Neural progenitor cell (in vitro differentiated cells): ENCODE data around the gene NKX6-1.

Experiments used
- EZH2 ChIP-seq: fragments of 200-600 bp; sonication (generic); IDR thresholded peaks from 2 replicates; pipeline ENCODE4 v1.6.1; 2017; ENCODE audit warnings: antibody characterized with exemption, mild to moderate bottlenecking, moderate library complexity
- TF ChIP-seq, protein P1 (sequence below): fragments of 200-600 bp; sonication (generic); IDR thresholded peaks from 2 replicates; pipeline ENCODE4 v1.5.1; 2017; ENCODE audit warnings: antibody characterized with exemption, mild to moderate bottlenecking

DNA sequence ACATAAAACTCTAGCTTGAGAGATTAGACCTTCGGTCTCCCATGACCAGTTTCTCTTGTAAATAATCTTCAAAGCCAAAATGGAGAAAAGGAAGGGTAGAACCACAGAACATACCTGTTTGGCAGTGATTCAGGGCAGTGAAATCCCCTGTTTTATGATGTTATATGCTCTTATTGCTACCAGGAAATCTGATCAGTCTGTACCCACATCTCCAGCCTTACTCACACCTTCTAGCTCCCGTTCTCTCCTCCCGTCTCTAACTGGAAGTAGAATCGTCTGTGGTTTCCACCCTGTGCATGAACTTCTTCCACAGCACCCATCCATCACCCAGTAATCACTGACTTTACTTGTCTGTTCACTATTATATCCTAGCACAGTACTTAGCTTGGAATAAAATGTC is 42.9 kb downstream of the NKX6-1 start:
- TF ChIP-seq EZH2 = no peak
- TF ChIP-seq, protein P1, sequence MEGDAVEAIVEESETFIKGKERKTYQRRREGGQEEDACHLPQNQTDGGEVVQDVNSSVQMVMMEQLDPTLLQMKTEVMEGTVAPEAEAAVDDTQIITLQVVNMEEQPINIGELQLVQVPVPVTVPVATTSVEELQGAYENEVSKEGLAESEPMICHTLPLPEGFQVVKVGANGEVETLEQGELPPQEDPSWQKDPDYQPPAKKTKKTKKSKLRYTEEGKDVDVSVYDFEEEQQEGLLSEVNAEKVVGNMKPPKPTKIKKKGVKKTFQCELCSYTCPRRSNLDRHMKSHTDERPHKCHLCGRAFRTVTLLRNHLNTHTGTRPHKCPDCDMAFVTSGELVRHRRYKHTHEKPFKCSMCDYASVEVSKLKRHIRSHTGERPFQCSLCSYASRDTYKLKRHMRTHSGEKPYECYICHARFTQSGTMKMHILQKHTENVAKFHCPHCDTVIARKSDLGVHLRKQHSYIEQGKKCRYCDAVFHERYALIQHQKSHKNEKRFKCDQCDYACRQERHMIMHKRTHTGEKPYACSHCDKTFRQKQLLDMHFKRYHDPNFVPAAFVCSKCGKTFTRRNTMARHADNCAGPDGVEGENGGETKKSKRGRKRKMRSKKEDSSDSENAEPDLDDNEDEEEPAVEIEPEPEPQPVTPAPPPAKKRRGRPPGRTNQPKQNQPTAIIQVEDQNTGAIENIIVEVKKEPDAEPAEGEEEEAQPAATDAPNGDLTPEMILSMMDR = no peak
